Measurements from ENCODE around the gene LIMA1.
"Not testable (repeated sequence)": the region's sequence is repeated elsewhere in the genome, so short reads cannot be mapped to it uniquely, and the experiment has no call there.

Gene LIMA1

DNA sequence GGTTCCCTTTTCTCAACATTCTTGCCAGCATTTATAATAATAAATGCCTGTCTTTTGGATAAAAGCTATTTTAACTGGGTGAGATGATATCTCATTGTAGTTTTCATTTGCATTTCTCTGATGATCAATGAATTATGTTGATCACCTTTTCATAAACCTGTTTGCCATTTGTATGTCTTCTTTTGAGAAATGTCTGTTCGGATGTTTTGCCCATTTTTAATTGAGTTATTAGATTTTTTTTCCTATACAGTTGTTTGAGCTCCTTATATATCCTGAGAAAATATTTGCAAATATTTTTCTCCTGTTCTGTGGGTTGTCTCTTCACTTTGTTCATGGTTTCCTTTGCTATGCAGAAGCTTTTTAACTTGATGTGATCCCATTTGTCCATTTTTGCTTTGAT lies 8.1 kb upstream of the LIMA1 start:
- DNase-seq = no peak

DNA sequence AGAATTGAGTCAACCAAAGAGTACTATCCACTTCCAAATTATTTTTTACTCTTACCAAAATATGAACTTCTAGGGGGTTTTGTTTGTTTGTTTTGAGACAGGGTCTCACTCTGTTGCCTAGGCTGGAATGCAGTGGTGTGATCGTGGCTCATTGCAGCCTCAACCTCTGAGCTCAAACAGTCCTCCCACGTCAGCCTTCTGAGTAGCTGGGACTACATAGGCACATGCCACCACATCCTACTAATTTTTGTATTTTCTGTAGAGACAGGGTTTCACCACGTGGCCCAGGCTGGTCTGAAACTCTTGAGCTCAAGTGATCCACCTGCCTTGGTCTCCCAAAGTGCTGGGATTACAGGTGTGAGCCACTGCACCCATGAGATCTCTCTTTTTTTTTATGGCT lies 7.4 kb upstream of the LIMA1 start:
- DNase-seq = not testable (repeated sequence)

DNA sequence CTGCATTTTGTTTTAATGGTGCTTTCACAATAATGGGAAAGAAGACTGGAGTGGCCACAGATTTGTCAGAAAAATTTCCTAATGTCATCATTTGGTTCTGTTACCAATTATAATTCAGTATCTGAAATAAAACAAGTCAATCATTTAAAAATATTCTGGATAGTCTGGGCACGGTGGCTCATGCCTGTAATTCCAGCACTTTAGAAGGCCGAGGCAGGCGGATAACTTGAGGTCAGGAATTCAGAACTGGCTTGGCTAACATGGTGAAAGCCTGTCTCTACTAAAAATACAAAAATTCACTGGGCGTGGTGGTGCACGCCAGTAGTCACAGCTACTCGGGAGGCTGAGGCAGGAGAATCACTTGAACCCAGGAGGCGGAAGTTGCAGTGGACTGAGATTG lies 4.0 kb upstream of the LIMA1 start:
- no peak for DNase-seq

GRCh38 chr12:50285253-50285652 lies 1.9 kb upstream of the LIMA1 start:
- DNase-seq = no peak

DNA sequence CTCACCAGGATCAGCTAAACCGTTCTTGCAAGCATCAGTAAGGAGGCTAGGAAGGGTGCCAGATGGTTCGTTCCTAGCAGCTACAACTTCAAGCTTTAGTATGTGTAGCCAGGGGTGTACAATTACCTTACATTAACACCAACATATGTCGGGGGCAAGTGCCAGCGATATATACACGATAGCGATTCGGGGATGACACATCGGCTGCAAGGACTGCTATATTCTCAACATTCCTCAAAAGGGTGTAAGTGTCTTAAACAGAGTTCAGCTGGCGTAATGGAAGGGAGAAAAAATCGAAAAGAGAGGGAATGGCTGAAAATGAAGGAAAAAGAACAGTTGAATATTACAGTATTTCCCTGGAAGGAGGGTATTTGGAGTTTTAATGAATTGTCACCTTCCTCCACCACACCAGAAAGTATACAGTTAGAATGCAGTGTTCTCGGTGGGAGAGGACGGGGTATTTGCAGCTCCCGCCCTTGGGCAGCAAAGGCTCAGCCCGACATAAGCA lies 545 bp downstream of the LIMA1 start:
- DNase-seq = no peak

DNA sequence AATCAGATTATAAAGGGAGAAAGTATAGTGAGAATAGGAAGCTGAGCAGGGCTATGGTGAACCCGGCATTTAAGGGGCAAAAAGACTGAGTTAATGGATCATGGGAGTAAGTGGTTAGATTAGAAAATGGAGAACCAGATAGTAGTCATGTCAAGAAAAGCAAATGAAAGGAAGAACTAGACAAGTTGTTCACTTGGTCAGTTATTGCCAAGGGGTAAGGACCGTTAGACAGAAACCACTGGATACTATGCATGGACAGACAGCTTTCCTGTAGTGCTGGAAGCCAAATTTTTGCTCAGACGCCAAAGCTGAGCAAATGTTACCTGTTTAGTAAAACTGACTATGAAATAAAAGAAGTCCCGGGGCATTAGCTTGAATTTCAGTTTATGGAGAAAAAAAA lies 3.8 kb downstream of the LIMA1 start:
- no peak for DNase-seq

DNA sequence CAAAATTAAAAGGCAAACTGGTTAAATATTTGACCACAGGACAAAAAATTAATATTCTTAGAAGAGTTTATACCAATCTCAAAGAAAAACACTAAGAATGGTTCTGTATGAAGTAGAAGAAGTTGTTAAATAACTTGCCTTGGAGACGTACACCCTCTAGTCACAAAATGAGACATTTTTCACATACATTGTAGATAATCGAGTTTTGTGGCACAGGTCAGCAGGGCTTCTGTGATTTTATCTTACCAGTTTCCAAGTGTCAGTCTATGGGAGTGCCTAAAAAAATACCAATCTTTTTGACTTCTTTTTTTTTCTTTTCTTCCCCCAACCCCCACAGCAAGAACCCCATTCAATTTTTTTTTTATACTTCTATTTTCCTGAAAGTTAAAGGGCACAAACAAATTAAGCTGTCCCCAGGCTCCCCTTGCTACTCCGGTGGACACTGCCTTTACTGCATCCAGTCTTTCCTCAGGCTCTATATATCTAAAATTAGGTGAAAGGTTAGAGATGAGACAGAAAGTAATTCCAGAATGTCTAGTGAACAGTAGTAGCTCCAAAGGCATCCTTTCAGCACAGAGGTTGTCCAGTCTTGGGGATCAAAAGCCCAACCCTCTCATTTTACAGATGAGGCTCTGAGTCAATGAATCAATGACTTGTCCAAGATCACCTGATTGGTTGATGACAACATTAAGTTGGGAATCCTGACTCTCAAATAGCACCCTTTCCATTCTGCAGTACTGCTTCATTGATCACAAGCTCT lies 6.2 kb downstream of the LIMA1 start:
- no peak for DNase-seq

DNA sequence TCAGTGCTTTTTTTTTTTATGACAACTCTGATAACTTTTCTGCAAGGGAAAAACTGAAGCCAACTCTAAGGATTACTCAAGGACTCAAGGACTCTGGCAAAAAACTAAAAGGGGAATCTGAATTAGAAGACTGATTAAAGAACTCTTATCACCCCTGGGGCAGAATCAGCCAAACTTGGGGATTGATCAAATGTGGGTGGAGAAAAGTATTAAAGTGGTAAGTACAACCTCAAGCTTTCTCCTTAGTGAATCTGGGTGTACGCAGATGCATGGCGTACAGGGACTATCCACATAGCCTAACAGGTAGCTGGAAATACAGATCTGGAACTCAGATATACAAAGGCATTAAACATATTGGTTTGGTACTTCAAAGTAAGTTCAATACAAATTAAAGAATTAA lies 7.3 kb downstream of the LIMA1 start:
- no peak for DNase-seq

- no peak for DNase-seq
Measured at GRCh38 chr12:50275556-50275955, 7.8 kb downstream of the LIMA1 start.

- not testable (repeated sequence) for DNase-seq
Measured at GRCh38 chr12:50275127-50275526, 8.2 kb downstream of the LIMA1 start.

- DNase-seq = no peak
Measured at GRCh38 chr12:50271724-50272247, 11.5 kb downstream of the LIMA1 start.

DNA sequence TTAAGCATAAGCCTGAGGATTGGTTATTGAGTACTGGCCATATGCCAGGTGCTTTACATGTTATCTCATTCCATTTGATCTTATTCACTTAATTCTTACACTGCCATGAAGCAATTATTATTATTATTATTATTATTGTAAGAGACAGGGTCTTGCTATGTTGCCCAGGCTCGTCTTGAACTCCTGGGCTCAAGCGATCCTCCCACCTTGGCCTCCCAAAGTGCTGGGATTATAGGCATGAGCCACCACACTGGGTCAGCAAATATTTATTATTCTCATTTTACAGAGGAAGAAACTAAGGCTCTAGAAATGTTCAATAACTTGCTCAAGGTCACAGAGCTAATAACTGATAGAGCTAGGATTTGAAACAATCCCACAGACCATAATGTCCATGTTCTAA lies 14.8 kb downstream of the LIMA1 start:
- DNase-seq = no peak

GRCh38 chr12:50265770-50266524 lies 17.4 kb downstream of the LIMA1 start:
- no peak for DNase-seq

GRCh38 chr12:50263832-50264231 lies 19.5 kb downstream of the LIMA1 start:
- DNase-seq = no peak

GRCh38 chr12:50261654-50262053 lies 21.7 kb downstream of the LIMA1 start:
- DNase-seq = no peak

- DNase-seq = no peak
Measured at GRCh38 chr12:50258167-50258551, 25.2 kb downstream of the LIMA1 start.

GRCh38 chr12:50257236-50258166 lies 25.8 kb downstream of the LIMA1 start:
- DNase-seq = no peak

- no peak for DNase-seq
Measured at GRCh38 chr12:50256761-50257160, 26.6 kb downstream of the LIMA1 start.

GRCh38 chr12:50252977-50253602 lies 30.2 kb downstream of the LIMA1 start:
- no peak for DNase-seq

- no peak for DNase-seq
Measured at GRCh38 chr12:50251619-50252252, 31.6 kb downstream of the LIMA1 start.

GRCh38 chr12:50249464-50250182 lies 33.7 kb downstream of the LIMA1 start:
- DNase-seq = no peak
